CD14-positive monocyte (primary cell): ENCODE data around the gene ZRANB3. TPM values are rescaled to one million over a fixed set of nuclear protein-coding genes. Genes with fewer than 3 reads are reported as not detected.

Experiments
- DNase-seq, 3 donors: peaks; one replicate each; pipeline ENCODE4 v3.0.0-alpha.2; 2011 to 2022
- H2AFZ ChIP-seq: 2 replicates; pipeline ENCODE4 v1.6.0; 2012; ENCODE audit warnings: mild to moderate bottlenecking, low read depth, low read length, inconsistent platforms; ENCODE audit not compliant: insufficient read depth, poor library complexity, severe bottlenecking
- H3K27ac ChIP-seq, 2 donors: 1 replicate in 1 of 2; 2 replicates in 1 of 2; pipeline ENCODE4 v1.5.1; 2012 to 2013; ENCODE audit warnings: low read length in 2 of 2, control low read depth in 1 of 2, inconsistent platforms in 1 of 2, low read depth in 1 of 2, mild to moderate bottlenecking in 1 of 2
- H3K27me3 ChIP-seq, 2 donors: one replicate each; pipeline versions ENCODE4 v1.6.0 to v1.6.1; 2011 to 2013; ENCODE audit warnings: low read length in 2 of 2; ENCODE audit not compliant: control insufficient read depth in 2 of 2, insufficient read depth in 2 of 2
- H3K36me3 ChIP-seq, 2 donors: replicated peaks in 1 of 2; 1 replicate in 1 of 2; 2 replicates in 1 of 2; pipeline versions ENCODE4 v1.5.1 to v1.6.1; 2012 to 2013; ENCODE audit warnings: low read length in 2 of 2, control low read depth in 1 of 2, inconsistent platforms in 1 of 2, mild to moderate bottlenecking in 1 of 2; ENCODE audit not compliant: insufficient read depth in 2 of 2, control insufficient read depth in 1 of 2
- H3K4me1 ChIP-seq, 2 donors: 1 replicate in 1 of 2; 2 replicates in 1 of 2; pipeline versions ENCODE4 v1.5.1 to v1.6.1; 2012 to 2013; ENCODE audit warnings: low read length in 2 of 2, control low read depth in 1 of 2, inconsistent platforms in 1 of 2, mild to moderate bottlenecking in 1 of 2, moderate library complexity in 1 of 2; ENCODE audit not compliant: insufficient read depth in 2 of 2, control insufficient read depth in 1 of 2
- H3K4me2 ChIP-seq: replicated peaks from 2 replicates; pipeline ENCODE3; 2012; ENCODE audit warnings: low read length, moderate library complexity, mild to moderate bottlenecking; ENCODE audit not compliant: poor library complexity, severe bottlenecking; ENCODE audit errors: extremely low read depth
- H3K4me3 ChIP-seq, 3 experiments: fragments of 200-600 bp in 1 of 3; sonication (generic) in 1 of 3; replicated peaks in 1 of 3; 1 replicate in 2 of 3; 2 replicates in 1 of 3; pipeline ENCODE4 v1.5.1; 2011 to 2013; ENCODE audit warnings: low read length in 3 of 3, mild to moderate bottlenecking in 3 of 3, control low read depth in 2 of 3, low read depth in 2 of 3, inconsistent platforms in 1 of 3, moderate library complexity in 1 of 3
- H3K79me2 ChIP-seq: 2 replicates; pipeline ENCODE4 v1.6.0; 2012; ENCODE audit warnings: mild to moderate bottlenecking, control low read depth, inconsistent platforms, low read length, moderate library complexity; ENCODE audit not compliant: insufficient read depth
- H3K9ac ChIP-seq: 2 replicates; pipeline ENCODE4 v1.6.0; 2017; ENCODE audit warnings: low read length, mild to moderate bottlenecking; ENCODE audit not compliant: insufficient read depth, poor library complexity, severe bottlenecking
- H3K9me3 ChIP-seq, 2 donors: replicated peaks in 1 of 2; 1 replicate in 1 of 2; 2 replicates in 1 of 2; pipeline versions ENCODE4 v1.5.1 to v1.6.1; 2012 to 2013; ENCODE audit warnings: low read length in 2 of 2, control low read depth in 1 of 2; ENCODE audit not compliant: control insufficient read depth in 1 of 2, insufficient read depth in 1 of 2
- H4K20me1 ChIP-seq: 2 replicates; pipeline ENCODE4 v1.6.0; 2012; ENCODE audit warnings: mild to moderate bottlenecking, low read length, control low read depth, moderate library complexity; ENCODE audit not compliant: insufficient read depth
- H3K27ac Mint-ChIP-seq, 7 donors: one replicate each; pipeline ENCODE4 v1.8.0; 2020; ENCODE audit warnings: mild to moderate bottlenecking in 7 of 7, mixed read lengths in 7 of 7, moderate library complexity in 6 of 7, inconsistent platforms in 2 of 7
- H3K27me3 Mint-ChIP-seq, 3 donors: one replicate each; pipeline ENCODE4 v1.8.0; 2021 to 2022; ENCODE audit warnings: low read depth in 3 of 3, mild to moderate bottlenecking in 3 of 3, mixed read lengths in 3 of 3, moderate library complexity in 3 of 3, inconsistent platforms in 1 of 3
- H3K36me3 Mint-ChIP-seq, 2 donors: one replicate each; pipeline ENCODE4 v1.8.0; 2020; ENCODE audit warnings: mixed read lengths in 2 of 2, inconsistent platforms in 1 of 2, mild to moderate bottlenecking in 1 of 2
- H3K4me1 Mint-ChIP-seq: one replicate; pipeline ENCODE4 v1.8.0; 2020; ENCODE audit warnings: mild to moderate bottlenecking, mixed read lengths
- H3K4me3 Mint-ChIP-seq, 2 donors: one replicate each; pipeline ENCODE4 v1.8.0; 2020; ENCODE audit warnings: mild to moderate bottlenecking in 2 of 2, mixed read lengths in 2 of 2, moderate library complexity in 1 of 2
- H3K9me3 Mint-ChIP-seq, 7 donors: one replicate each; pipeline ENCODE4 v1.8.0; 2020 to 2022; ENCODE audit warnings: mixed read lengths in 7 of 7, mild to moderate bottlenecking in 6 of 7, moderate library complexity in 6 of 7, inconsistent platforms in 2 of 7
- CTCF ChIP-seq: fragments of 200-600 bp; IDR thresholded peaks from one replicate; pipeline ENCODE4 v1.8.0; 2022; ENCODE audit warnings: antibody characterized with exemption, mild to moderate bottlenecking
- WGBS: methylation state at CpG from one replicate; pipeline ENCODE4 v1.1.5; 2013; ENCODE audit warnings: missing lambda C conversion rate; ENCODE audit not compliant: insufficient coverage; 5-methylcytosine and 5-hydroxymethylcytosine counted together
- intact Hi-C, 2 donors: fragments of 100-400 bp; cut with micrococcal nuclease; formaldehyde crosslinking; loops; one replicate each; pipeline versions ENCODE4 v1.15.0 to v1.15.1; 2023
- polyA plus RNA-seq, 3 donors: library from polyadenylated mRNA; depleted of rRNA in 1 of 3; unstranded in 2 of 3; stranded (reverse) in 1 of 3; fragments of 300-500 nt in 2 of 3; fragments of >200 nt in 1 of 3; fragmentation: Illumina TruSeq in 2 of 3; gene quantifications; 1 replicate in 2 of 3; 2 replicates in 1 of 3; pipeline ENCODE4 v1.2.3, GENCODE V29; 2012 to 2021

The ZRANB3 gene
- polyA plus RNA-seq, 3 donors, result 0.47 to 3.5 (median 0.64) TPM

DNA sequence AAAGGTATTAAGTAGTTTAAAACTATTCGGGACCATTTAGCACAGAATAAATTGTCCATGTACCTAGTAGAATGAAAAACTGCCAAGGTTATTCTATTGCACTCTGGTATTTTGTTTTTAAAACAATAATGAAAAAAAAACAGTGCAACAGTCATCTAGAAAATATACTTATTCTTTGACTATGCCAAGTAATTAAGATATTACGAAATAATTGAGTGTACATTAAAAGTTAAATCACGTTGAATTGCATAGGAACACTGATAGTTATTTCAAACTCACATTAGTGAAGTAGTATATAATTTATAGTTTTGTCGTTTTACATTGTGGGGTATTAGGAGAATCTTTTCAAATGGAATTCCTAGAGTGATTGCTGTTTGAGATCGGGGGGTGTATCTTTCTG, 20.3 kb upstream of the ZRANB3 start:
- Mint-ChIP-seq H3K27me3 (no peaks in the 10 kb centered on the region), H3K27ac (no peak overlapping the region), H3K9me3 (peaks cover 0 to 3% (median under 1%) of the 10 kb centered on the region in 7 donors), H3K36me3 (peaks cover 1 to 13% of the 10 kb centered on the region in 2 donors), H3K4me3 (no peak overlapping the region), H3K4me1 (peaks cover 13% of the 10 kb centered on the region)
- no peak overlapping the region for H3K9ac ChIP-seq
- intact Hi-C loops, result no loop called here
- H3K4me1 ChIP-seq, result peaks cover 0 to 8% of the 10 kb centered on the region in 2 donors
- no CpG with 5 or more reads among the region's 5 CpGs for WGBS
- no peak overlapping the region for H3K27ac ChIP-seq
- no peak overlapping the region for H2AFZ ChIP-seq
- peaks cover 0 to 5% of the 10 kb centered on the region in 2 donors for H3K36me3 ChIP-seq
- H4K20me1 ChIP-seq, result no peaks in the 10 kb centered on the region
- H3K27me3 ChIP-seq, result no peaks in the 10 kb centered on the region
- H3K9me3 ChIP-seq, result no peaks in the 10 kb centered on the region
- no peak for TF ChIP-seq CTCF
- H3K4me3 ChIP-seq, result no peak overlapping the region
- peaks cover 67% of the 10 kb centered on the region for H3K79me2 ChIP-seq
- no peak overlapping the region for H3K4me2 ChIP-seq
- no peak for DNase-seq

DNA sequence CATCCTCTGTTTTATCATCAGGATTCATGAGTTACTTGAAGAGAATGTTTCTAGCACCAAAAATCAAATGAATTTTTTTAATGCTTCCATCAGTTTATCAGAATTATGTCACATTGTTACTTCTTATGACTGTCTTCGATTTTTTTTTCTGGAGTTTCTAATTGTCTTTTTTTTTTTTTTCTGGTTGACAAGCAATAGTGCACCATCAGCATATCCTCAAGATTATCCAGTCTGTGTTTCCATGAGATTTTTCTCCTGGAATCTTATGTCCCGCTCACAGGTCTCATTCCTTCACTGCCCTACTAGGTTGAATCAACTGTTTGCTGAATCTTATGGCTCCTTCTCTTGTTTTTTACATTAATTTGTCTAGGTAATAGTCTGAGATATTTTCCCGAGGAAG, 16.3 kb upstream of the ZRANB3 start:
- WGBS, result no CpG with 5 or more reads among the region's 3 CpGs
- no peaks in the 10 kb centered on the region for H3K9me3 ChIP-seq
- no peak overlapping the region for H3K4me2 ChIP-seq
- H3K4me1 ChIP-seq, result no peaks in the 10 kb centered on the region
- DNase-seq, result no peak
- H3K4me3 ChIP-seq, result no peak overlapping the region
- no peaks in the 10 kb centered on the region for H3K27me3 ChIP-seq
- Mint-ChIP-seq H3K36me3 (peaks cover 0 to 4% of the 10 kb centered on the region in 2 donors), H3K27ac (no peak overlapping the region), H3K4me1 (peaks cover 4% of the 10 kb centered on the region), H3K27me3 (no peaks in the 10 kb centered on the region), H3K9me3 (peaks cover 0 to 4% (median 0%) of the 10 kb centered on the region in 7 donors), H3K4me3 (no peak overlapping the region)
- no peak overlapping the region for H3K9ac ChIP-seq
- H4K20me1 ChIP-seq, result no peaks in the 10 kb centered on the region
- intact Hi-C loops, result no loop called here
- no peak overlapping the region for H2AFZ ChIP-seq
- H3K27ac ChIP-seq, result no peak overlapping the region
- no peaks in the 10 kb centered on the region for H3K36me3 ChIP-seq
- H3K79me2 ChIP-seq, result peaks cover 60% of the 10 kb centered on the region
- no peak for TF ChIP-seq CTCF
